HepG2 (cell line): Measurements from ENCODE around the gene CPXM2. TPM values are rescaled to one million over a fixed set of nuclear protein-coding genes. Genes with fewer than 3 reads are reported as not detected.

Experiments
- ATAC-seq: fragments of 200-7000 bp; cut with Tn5 transposase; 3 replicates; pipeline ENCODE4 v1.9.1; 2020; ENCODE audit warnings: mild to moderate bottlenecking, moderate library complexity
- BruUV-seq: library from RNA; stranded (reverse); fragments of 400-500 nt; replicated peaks from 2 replicates; lab custom pipeline; 2021; lab: Mats Ljungman, UMichigan
- CTCF ChIA-PET: fragments of 300-600 bp; formaldehyde crosslinking; extraction: SDS; loops from one replicate; lab custom pipeline; 2021; ENCODE audit warnings: low total read pairs, inconsistent platforms, low intra/inter-chr PET ratio; lab: Yijun Ruan, JAX
- POLR2A ChIA-PET: fragments of 350-600 bp; sonication (Branson Sonifier 250); formaldehyde crosslinking; loops from one replicate; lab custom pipeline; 2020; ENCODE audit warnings: antibody characterized with exemption, inconsistent platforms; lab: Yijun Ruan, JAX
- DNase-seq: peaks from one replicate; pipeline ENCODE4 v3.0.0-alpha.2; 2015; ENCODE audit warnings: low spot score
- FAIRE-seq: peaks from 3 replicates; lab custom pipeline; 2011; peaks lifted over from hg19 to GRCh38; lab: Jason Lieb, UNC
- H2AFZ ChIP-seq: one replicate; pipeline ENCODE4 v1.6.1; 2011; ENCODE audit warnings: low read length, inconsistent platforms
- H3K27ac ChIP-seq: fragments of 300-600 bp; 3 replicates; pipeline ENCODE4 v1.8.0; 2011; ENCODE audit warnings: mixed run types, mild to moderate bottlenecking, mixed read lengths, low read length, inconsistent platforms; ENCODE audit not compliant: insufficient read depth; ENCODE audit errors: extremely low read length
- H3K27me3 ChIP-seq, 2 experiments: fragments of 200-600 bp in 1 of 2; 2 replicates in 1 of 2; 3 replicates in 1 of 2; pipeline versions ENCODE4 v1.6.0 to v1.8.0; 2011; ENCODE audit warnings: low read length in 2 of 2, mild to moderate bottlenecking in 2 of 2, moderate library complexity in 2 of 2, inconsistent platforms in 1 of 2; ENCODE audit not compliant: insufficient read depth in 2 of 2, control insufficient read depth in 1 of 2
- H3K36me3 ChIP-seq, 2 experiments: fragments of 200-600 bp in 1 of 2; replicated peaks in 1 of 2; 2 replicates in 1 of 2; 3 replicates in 1 of 2; pipeline versions ENCODE4 v1.5.1 to v1.8.0; 2011; ENCODE audit warnings: low read length in 2 of 2, inconsistent platforms in 1 of 2; ENCODE audit not compliant: insufficient read depth in 2 of 2, control insufficient read depth in 1 of 2
- H3K4me1 ChIP-seq: 2 replicates; pipeline ENCODE4 v1.5.1; 2012; ENCODE audit warnings: low read length, inconsistent platforms; ENCODE audit not compliant: insufficient read depth
- H3K4me2 ChIP-seq: 2 replicates; pipeline ENCODE4 v1.6.0; 2011; ENCODE audit warnings: low read depth, low read length, inconsistent platforms
- H3K4me3 ChIP-seq, 3 experiments: fragments of 200-600 bp in 1 of 3; sonication (generic), shearing (Covaris generic) in 1 of 3; replicated peaks in 1 of 3; 2 replicates each; pipeline ENCODE4 v1.5.1; 2011 to 2016; ENCODE audit warnings: low read length in 3 of 3, inconsistent platforms in 2 of 3, low read depth in 2 of 3, mild to moderate bottlenecking in 2 of 3, control low read depth in 1 of 3, mixed read lengths in 1 of 3; ENCODE audit not compliant: insufficient read depth in 1 of 3
- H3K79me2 ChIP-seq: one replicate; pipeline ENCODE4 v1.6.1; 2011; ENCODE audit warnings: low read length, inconsistent platforms; ENCODE audit not compliant: insufficient read depth
- H3K9ac ChIP-seq: 2 replicates; pipeline ENCODE4 v1.6.0; 2011; ENCODE audit warnings: mild to moderate bottlenecking, low read depth, low read length, inconsistent platforms; ENCODE audit not compliant: insufficient read depth
- H3K9me3 ChIP-seq: 2 replicates; pipeline ENCODE4 v1.5.1; 2012; ENCODE audit warnings: mild to moderate bottlenecking, low read length
- H4K20me1 ChIP-seq: 2 replicates; pipeline ENCODE4 v1.6.0; 2011; ENCODE audit warnings: inconsistent platforms, mild to moderate bottlenecking, low read length, moderate library complexity; ENCODE audit not compliant: insufficient read depth
- HOXD1 ChIP-seq: sonication (generic); formaldehyde crosslinking; IDR thresholded peaks from 2 replicates; pipeline ENCODE4 v1.5.0; 2020; ENCODE audit warnings: missing genetic modification reagents
- ZNF615 ChIP-seq: sonication (generic); formaldehyde crosslinking; IDR thresholded peaks from 2 replicates; pipeline ENCODE4 v1.5.0; 2020; ENCODE audit warnings: mild to moderate bottlenecking, missing genetic modification reagents, borderline replicate concordance
- ZNF737 ChIP-seq: sonication (generic); formaldehyde crosslinking; IDR thresholded peaks from 2 replicates; pipeline ENCODE4 v1.5.0; 2020; ENCODE audit warnings: missing genetic modification reagents, mild to moderate bottlenecking, borderline replicate concordance
- WGBS: methylation state at CpG from one replicate; pipeline ENCODE4 v1.1.6; 2017; ENCODE audit warnings: low lambda C conversion rate; 5-methylcytosine and 5-hydroxymethylcytosine counted together
- in situ Hi-C: cut with HindIII; loops from 2 replicates; pipeline ENCODE4 v1.10.0; 2017; ENCODE audit warnings: low pct_unique_long_range_greater_than_20kb; ENCODE audit not compliant: extremely low pct_ligation_motif_present
- intact Hi-C: fragments of 100-400 bp; cut with micrococcal nuclease; formaldehyde crosslinking; loops from one replicate; pipeline ENCODE4 v1.10.0; 2022; ENCODE audit not compliant: unreplicated experiment
- polyA plus RNA-seq, 8 experiments: library from polyadenylated mRNA; depleted of rRNA in 3 of 8; stranded (reverse) in 7 of 8; unstranded in 1 of 8; fragments of >200 nt; fragmentation: Illumina TruSeq in 4 of 8; extraction: Trizol in 4 of 8; gene quantifications; 2 replicates each; pipeline versions ENCODE4 v1.2.1 to v1.2.3, GENCODE V29; 2011 to 2016; ENCODE audit warnings: low read depth in 4 of 8, missing spikeins in 1 of 8, mixed read lengths in 1 of 8; ENCODE audit not compliant: insufficient read depth in 1 of 8
- total RNA-seq, 5 experiments: library from RNA; depleted of rRNA; stranded (reverse); fragments of >200 nt; fragmentation: Illumina TruSeq; extraction: Trizol; gene quantifications; 2 replicates each; pipeline ENCODE4 v1.2.3, GENCODE V29; 2016; ENCODE audit warnings: low read depth in 1 of 5
- TF ChIP-seq, protein P1 (sequence below): sonication (generic); formaldehyde crosslinking; IDR thresholded peaks from 2 replicates; pipeline ENCODE4 v1.4.0; 2020; ENCODE audit warnings: missing genetic modification reagents
- TF ChIP-seq, protein P2 (sequence below): sonication (generic); formaldehyde crosslinking; IDR thresholded peaks from 2 replicates; pipeline ENCODE4 v1.5.0; 2020; ENCODE audit warnings: missing genetic modification reagents, mild to moderate bottlenecking, borderline replicate concordance

CPXM2 gene
- total and polyA plus RNA-seq, 2 of the 13 experiments (the other 11 are each of a cell fraction or from before 2014, with no cell fraction given) = 0.03 TPM; not detected in 1

DNA sequence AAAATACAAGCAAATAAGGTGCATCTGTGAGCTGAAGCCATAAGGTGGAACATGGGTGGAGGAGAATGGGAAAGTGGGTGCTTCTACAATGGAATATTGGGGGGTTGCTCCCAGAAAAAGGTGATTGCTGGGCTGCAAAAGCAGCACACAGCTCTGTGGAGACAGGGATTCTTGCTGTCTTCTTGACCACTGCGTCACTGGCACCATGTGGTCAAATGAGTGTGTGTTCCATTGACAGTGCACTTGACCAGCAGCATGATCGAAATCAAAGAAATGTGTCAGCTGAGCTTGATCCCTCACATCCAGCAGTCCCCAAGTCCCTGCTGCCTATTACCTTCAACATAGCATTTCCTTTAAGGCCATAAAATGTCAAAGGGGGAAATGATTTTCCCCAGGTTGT lies 169.3 kb downstream of the CPXM2 start:
- ATAC-seq (no peak), DNase-seq (no peak)
- 0% methylated on average over 2 of the region's 2 CpGs for WGBS

More for the DNA sequence above, 169.3 kb downstream of the CPXM2 start:
- Histone ChIP-seq H3K9me3 (no peaks in the 10 kb centered on the region), H3K4me2 (no peak overlapping the region), H3K9ac (no peak overlapping the region), H3K79me2 (no peaks in the 10 kb centered on the region), H3K4me1 (no peaks in the 10 kb centered on the region), H4K20me1 (no peaks in the 10 kb centered on the region), H3K36me3 (no peaks in the 10 kb centered on the region), H3K27ac (no peak overlapping the region), H2AFZ (no peak overlapping the region), H3K4me3 (no peak overlapping the region), H3K27me3 (peaks cover 0 to 8% of the 10 kb centered on the region in 2 experiments; a peak in 1 of 5 replicates)
- intact Hi-C loops = no loop called here
- FAIRE-seq = no peak
- CTCF ChIA-PET = no interaction called here
- no TSS peak for BruUV-seq
- in situ Hi-C loops = no loop called here
- POLR2A ChIA-PET = no interaction called here
- TF ChIP-seq, protein P1, sequence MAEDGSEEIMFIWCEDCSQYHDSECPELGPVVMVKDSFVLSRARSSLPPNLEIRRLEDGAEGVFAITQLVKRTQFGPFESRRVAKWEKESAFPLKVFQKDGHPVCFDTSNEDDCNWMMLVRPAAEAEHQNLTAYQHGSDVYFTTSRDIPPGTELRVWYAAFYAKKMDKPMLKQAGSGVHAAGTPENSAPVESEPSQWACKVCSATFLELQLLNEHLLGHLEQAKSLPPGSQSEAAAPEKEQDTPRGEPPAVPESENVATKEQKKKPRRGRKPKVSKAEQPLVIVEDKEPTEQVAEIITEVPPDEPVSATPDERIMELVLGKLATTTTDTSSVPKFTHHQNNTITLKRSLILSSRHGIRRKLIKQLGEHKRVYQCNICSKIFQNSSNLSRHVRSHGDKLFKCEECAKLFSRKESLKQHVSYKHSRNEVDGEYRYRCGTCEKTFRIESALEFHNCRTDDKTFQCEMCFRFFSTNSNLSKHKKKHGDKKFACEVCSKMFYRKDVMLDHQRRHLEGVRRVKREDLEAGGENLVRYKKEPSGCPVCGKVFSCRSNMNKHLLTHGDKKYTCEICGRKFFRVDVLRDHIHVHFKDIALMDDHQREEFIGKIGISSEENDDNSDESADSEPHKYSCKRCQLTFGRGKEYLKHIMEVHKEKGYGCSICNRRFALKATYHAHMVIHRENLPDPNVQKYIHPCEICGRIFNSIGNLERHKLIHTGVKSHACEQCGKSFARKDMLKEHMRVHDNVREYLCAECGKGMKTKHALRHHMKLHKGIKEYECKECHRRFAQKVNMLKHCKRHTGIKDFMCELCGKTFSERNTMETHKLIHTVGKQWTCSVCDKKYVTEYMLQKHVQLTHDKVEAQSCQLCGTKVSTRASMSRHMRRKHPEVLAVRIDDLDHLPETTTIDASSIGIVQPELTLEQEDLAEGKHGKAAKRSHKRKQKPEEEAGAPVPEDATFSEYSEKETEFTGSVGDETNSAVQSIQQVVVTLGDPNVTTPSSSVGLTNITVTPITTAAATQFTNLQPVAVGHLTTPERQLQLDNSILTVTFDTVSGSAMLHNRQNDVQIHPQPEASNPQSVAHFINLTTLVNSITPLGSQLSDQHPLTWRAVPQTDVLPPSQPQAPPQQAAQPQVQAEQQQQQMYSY = no peak
- TF ChIP-seq, protein P2, sequence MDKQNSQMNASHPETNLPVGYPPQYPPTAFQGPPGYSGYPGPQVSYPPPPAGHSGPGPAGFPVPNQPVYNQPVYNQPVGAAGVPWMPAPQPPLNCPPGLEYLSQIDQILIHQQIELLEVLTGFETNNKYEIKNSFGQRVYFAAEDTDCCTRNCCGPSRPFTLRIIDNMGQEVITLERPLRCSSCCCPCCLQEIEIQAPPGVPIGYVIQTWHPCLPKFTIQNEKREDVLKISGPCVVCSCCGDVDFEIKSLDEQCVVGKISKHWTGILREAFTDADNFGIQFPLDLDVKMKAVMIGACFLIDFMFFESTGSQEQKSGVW = no peak
- no peak for TF ChIP-seq HOXD1 (CRISPR knock-in tag)
- TF ChIP-seq ZNF615 (CRISPR knock-in tag) = no peak
- no peak for TF ChIP-seq ZNF737 (CRISPR knock-in tag)
